GM21717 (cell line): Measurements from ENCODE around the gene PTPRJ.

Source experiments
- ATAC-seq: cut with Tn5 transposase; IDR thresholded peaks from one replicate; pipeline ENCODE4 v1.9.1; 2021; ENCODE audit warnings: mild to moderate bottlenecking, moderate library complexity; ENCODE audit not compliant: unreplicated experiment

Gene PTPRJ

GRCh38 chr11:48087974-48088681 lies 107.8 kb downstream of the PTPRJ start:
- no peak for ATAC-seq

GRCh38 chr11:48088682-48089050 lies 108.3 kb downstream of the PTPRJ start:
- ATAC-seq: no peak

- ATAC-seq: no peak
Measured at GRCh38 chr11:48090174-48090573, 109.8 kb downstream of the PTPRJ start.

- no peak for ATAC-seq
Measured at GRCh38 chr11:48091426-48092102, 111.2 kb downstream of the PTPRJ start.

- no peak for ATAC-seq
Measured at GRCh38 chr11:48093323-48093722, 113.0 kb downstream of the PTPRJ start.

GRCh38 chr11:48093795-48094642 lies 113.7 kb downstream of the PTPRJ start:
- no peak for ATAC-seq

- ATAC-seq: no peak
Measured at GRCh38 chr11:48094643-48095339, 114.4 kb downstream of the PTPRJ start.

GRCh38 chr11:48095779-48096470 lies 115.6 kb downstream of the PTPRJ start:
- ATAC-seq: no peak

- no peak for ATAC-seq
Measured at GRCh38 chr11:48096588-48097525, 116.5 kb downstream of the PTPRJ start.

GRCh38 chr11:48098024-48098423 lies 117.7 kb downstream of the PTPRJ start:
- no peak for ATAC-seq

GRCh38 chr11:48099916-48100446 lies 119.6 kb downstream of the PTPRJ start:
- ATAC-seq: no peak

- ATAC-seq: no peak
Measured at GRCh38 chr11:48101044-48101733, 120.8 kb downstream of the PTPRJ start.

GRCh38 chr11:48101958-48102357 lies 121.6 kb downstream of the PTPRJ start:
- ATAC-seq: no peak

- ATAC-seq: no peak
Measured at GRCh38 chr11:48103621-48104567, 123.5 kb downstream of the PTPRJ start.

- no peak for ATAC-seq
Measured at GRCh38 chr11:48104568-48104924, 124.2 kb downstream of the PTPRJ start.

GRCh38 chr11:48105096-48105990 lies 125.0 kb downstream of the PTPRJ start:
- no peak for ATAC-seq

GRCh38 chr11:48106166-48106565 lies 125.8 kb downstream of the PTPRJ start:
- ATAC-seq: no peak
